Activated CD8-positive, alpha-beta T cell treated with anti-CD3 and anti-CD28 coated beads for 36 hours (primary cell): ENCODE measurements around the gene SH3BP4. TPM values are rescaled to one million over a fixed set of nuclear protein-coding genes. Genes with fewer than 3 reads are reported as not detected.

Experiments used
- ATAC-seq: fragments of 200-7000 bp; cut with Tn5 transposase; one replicate; pipeline ENCODE4 v1.10.0; 2021; ENCODE audit warnings: mild to moderate bottlenecking, moderate library complexity
- CTCF ChIA-PET: fragments of 350-600 bp; sonication (Branson Sonifier 250); formaldehyde crosslinking; loops from one replicate; lab custom pipeline; 2021; ENCODE audit warnings: antibody characterized with exemption; lab: Charles Lee
- POLR2A ChIA-PET: fragments of 350-600 bp; sonication (Branson Sonifier 250); formaldehyde crosslinking; loops from one replicate; lab custom pipeline; 2021; ENCODE audit warnings: antibody characterized with exemption; lab: Charles Lee
- DNase-seq: peaks from one replicate; pipeline ENCODE4 v3.0.0-alpha.2; 2020
- H3K27ac Mint-ChIP-seq: one replicate; pipeline ENCODE4 v1.8.0; 2021; ENCODE audit warnings: mild to moderate bottlenecking, mixed read lengths
- H3K27me3 Mint-ChIP-seq: one replicate; pipeline ENCODE4 v1.8.0; 2021; ENCODE audit warnings: mixed read lengths
- H3K36me3 Mint-ChIP-seq: one replicate; pipeline ENCODE4 v1.8.0; 2021; ENCODE audit warnings: low read depth, mixed read lengths
- H3K4me1 Mint-ChIP-seq: one replicate; pipeline ENCODE4 v1.8.0; 2021; ENCODE audit warnings: low read depth, mixed read lengths
- H3K4me3 Mint-ChIP-seq: one replicate; pipeline ENCODE4 v1.8.0; 2021; ENCODE audit warnings: mild to moderate bottlenecking, moderate library complexity, mixed read lengths
- H3K9me3 Mint-ChIP-seq: one replicate; pipeline ENCODE4 v1.8.0; 2021; ENCODE audit warnings: mixed read lengths
- intact Hi-C: fragments of 100-400 bp; cut with micrococcal nuclease; formaldehyde crosslinking; loops from one replicate; pipeline ENCODE4 v1.10.0; 2022
- total RNA-seq, 2 experiments: library from RNA; stranded (reverse); gene quantifications; one replicate each; pipeline ENCODE4 v1.2.3, GENCODE V29; 2021
- TF ChIP-seq, protein P1 (sequence below): fragments of 200-600 bp; IDR thresholded peaks from one replicate; pipeline ENCODE4 v1.8.0; 2022; ENCODE audit warnings: antibody characterized with exemption, mild to moderate bottlenecking

The SH3BP4 gene
- total RNA-seq, 2 experiments from 2014 or later, result 0.14 to 0.54 TPM

DNA sequence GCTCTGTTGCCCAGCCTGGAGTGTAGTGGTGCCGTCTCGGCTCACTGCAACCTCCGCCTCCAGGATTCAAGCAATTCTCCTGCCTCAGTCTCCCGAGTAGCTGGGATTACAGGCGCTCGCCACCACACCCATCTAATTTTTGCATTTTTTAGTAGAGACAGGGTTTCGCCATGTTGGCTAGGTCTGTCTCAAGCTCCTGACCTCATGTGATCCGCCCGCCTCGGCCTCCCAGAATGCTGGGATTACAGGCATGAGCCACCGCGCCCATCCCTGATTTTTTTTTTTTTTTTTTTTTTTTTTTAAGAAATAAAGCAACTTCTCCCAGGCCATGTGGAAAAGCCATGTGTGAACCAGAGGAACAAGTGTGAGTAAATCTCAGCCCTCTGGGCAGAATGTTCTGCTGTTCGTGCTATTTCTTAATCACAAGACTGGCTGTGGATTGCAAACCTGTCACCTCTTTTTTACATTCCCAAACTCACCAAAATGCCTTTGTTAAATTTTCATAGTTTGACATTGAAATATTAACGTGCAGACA, 6.4 kb upstream of the SH3BP4 start:
- POLR2A ChIA-PET, result no interaction called here
- TF ChIP-seq, protein P1, sequence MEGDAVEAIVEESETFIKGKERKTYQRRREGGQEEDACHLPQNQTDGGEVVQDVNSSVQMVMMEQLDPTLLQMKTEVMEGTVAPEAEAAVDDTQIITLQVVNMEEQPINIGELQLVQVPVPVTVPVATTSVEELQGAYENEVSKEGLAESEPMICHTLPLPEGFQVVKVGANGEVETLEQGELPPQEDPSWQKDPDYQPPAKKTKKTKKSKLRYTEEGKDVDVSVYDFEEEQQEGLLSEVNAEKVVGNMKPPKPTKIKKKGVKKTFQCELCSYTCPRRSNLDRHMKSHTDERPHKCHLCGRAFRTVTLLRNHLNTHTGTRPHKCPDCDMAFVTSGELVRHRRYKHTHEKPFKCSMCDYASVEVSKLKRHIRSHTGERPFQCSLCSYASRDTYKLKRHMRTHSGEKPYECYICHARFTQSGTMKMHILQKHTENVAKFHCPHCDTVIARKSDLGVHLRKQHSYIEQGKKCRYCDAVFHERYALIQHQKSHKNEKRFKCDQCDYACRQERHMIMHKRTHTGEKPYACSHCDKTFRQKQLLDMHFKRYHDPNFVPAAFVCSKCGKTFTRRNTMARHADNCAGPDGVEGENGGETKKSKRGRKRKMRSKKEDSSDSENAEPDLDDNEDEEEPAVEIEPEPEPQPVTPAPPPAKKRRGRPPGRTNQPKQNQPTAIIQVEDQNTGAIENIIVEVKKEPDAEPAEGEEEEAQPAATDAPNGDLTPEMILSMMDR, result no peak
- Mint-ChIP-seq H3K36me3 (no peaks in the 10 kb centered on the region), H3K27me3 (peaks cover 27% of the 10 kb centered on the region), H3K4me3 (no peak overlapping the region), H3K9me3 (peaks cover 7% of the 10 kb centered on the region), H3K27ac (no peak overlapping the region), H3K4me1 (no peaks in the 10 kb centered on the region)
- intact Hi-C loops, result no loop called here
- CTCF ChIA-PET, result no interaction called here
- DNase-seq (no peak), ATAC-seq (no peak)

DNA sequence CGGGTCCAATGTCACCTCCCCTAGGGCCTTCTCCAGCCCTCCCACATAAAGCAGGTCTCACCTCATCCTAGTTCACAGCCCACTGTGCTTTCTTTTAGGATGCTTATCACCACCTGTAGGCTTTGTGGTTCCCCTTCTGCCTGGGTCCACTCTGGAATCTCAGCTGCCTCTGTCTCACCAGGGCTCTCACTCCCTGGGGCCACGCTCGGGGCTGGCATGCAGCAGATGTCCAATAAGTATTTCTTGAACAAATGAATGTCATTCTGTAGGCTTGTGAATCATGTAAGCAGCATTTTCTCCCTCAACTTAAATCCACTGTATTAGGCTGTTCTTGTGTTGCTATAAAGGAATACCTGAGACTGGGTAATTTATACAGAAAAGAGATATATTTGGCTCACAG, 4.3 kb upstream of the SH3BP4 start:
- DNase-seq (no peak), ATAC-seq (no peak)
- peaks cover 37% of the 10 kb centered on the region for H3K27me3 Mint-ChIP-seq
- no peak overlapping the region for H3K27ac Mint-ChIP-seq
- intact Hi-C loops, result no loop called here
- no peaks in the 10 kb centered on the region for H3K36me3 Mint-ChIP-seq
- no peak overlapping the region for H3K4me3 Mint-ChIP-seq
- peaks cover 7% of the 10 kb centered on the region for H3K9me3 Mint-ChIP-seq
- ChIA-PET CTCF (no interaction called here), POLR2A (no interaction called here)
- peaks cover 2% of the 10 kb centered on the region for H3K4me1 Mint-ChIP-seq
- TF ChIP-seq, protein P1, result no peak

DNA sequence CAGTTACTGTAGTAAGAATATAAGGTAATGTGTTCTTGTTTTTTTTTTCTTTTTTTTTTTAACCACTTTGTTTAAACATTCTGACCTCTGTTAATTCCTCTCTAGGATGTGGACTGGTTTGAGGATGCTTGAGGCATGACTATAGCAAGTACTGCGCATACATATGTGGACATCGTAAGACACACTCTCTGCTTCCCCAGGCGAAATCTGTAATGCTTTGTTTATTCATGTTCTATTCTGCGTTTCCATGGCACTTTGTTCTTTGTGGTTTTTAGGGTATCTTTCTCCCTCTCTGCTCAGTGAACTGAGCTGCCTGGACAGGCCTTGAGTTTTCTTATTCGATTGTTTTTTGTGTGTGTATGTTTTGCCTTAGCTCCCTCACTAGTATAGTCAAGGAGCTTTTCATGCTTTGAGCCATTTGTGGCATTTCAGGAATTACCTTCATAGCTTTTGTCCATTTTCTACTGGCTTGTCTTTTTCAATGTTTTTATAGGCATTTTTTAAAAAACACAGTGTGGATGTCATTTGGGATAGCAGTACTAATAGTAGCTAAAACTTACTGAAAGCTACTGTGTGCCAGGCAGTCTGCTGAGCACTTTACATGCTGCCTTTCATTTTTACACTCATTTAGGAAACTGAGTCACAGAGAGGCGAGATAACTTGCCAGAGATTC, 1.9 kb upstream of the SH3BP4 start:
- H3K4me3 Mint-ChIP-seq, result peak overlapping the region; percentile 27
- intact Hi-C loops, result no loop called here

DNA sequence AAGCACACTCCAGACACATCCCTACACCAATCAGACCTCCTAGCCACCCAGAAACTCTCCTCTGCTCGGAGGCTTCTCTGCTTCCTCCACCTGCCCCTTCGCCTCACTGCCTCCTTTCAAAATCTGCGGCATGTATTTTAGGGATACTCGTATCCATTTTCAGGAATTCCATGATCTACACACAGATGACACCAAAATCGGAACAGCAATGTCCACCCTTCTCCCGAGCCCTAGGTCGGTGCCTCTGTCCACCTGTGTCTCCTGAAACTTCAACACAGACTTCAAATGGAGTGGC, 1.4 kb upstream of the SH3BP4 start:
- TF ChIP-seq, protein P1, result no peak
- intact Hi-C loops, result no loop called here
- Mint-ChIP-seq H3K4me3 (peak overlapping the region; percentile 27), H3K27me3 (peaks cover 51% of the 10 kb centered on the region), H3K27ac (no peak overlapping the region), H3K9me3 (no peaks in the 10 kb centered on the region), H3K4me1 (peaks cover 2% of the 10 kb centered on the region), H3K36me3 (no peaks in the 10 kb centered on the region)
- ChIA-PET CTCF (interaction anchor here (0.7 kb wide), 1 partner anchor 78 kb away, joined by 3 read pairs; no protein-coding TSS in a partner anchor), POLR2A (no interaction called here)
- DNase-seq (no peak), ATAC-seq (no peak)

More for the DNA sequence above, 1.9 kb upstream of the SH3BP4 start:
- peaks cover 51% of the 10 kb centered on the region for H3K27me3 Mint-ChIP-seq
- H3K36me3 Mint-ChIP-seq, result no peaks in the 10 kb centered on the region
- TF ChIP-seq, protein P1, result no peak
- ChIA-PET POLR2A (interaction anchor here (0.6 kb wide), 1 partner anchor 71 kb away, joined by 3 read pairs; no protein-coding TSS in a partner anchor), CTCF (interaction anchor here (0.7 kb wide), 1 partner anchor 79 kb away, joined by 3 read pairs; no protein-coding TSS in a partner anchor)
- DNase-seq (no peak), ATAC-seq (no peak)
- H3K27ac Mint-ChIP-seq, result no peak overlapping the region
- peaks cover 2% of the 10 kb centered on the region for H3K4me1 Mint-ChIP-seq
- H3K9me3 Mint-ChIP-seq, result no peaks in the 10 kb centered on the region
